Measurements from ENCODE around the gene TMEM88.
A peak's percentile ranks its signal among the peaks of the same experiment; 100 is the strongest.

The TMEM88 gene

DNA sequence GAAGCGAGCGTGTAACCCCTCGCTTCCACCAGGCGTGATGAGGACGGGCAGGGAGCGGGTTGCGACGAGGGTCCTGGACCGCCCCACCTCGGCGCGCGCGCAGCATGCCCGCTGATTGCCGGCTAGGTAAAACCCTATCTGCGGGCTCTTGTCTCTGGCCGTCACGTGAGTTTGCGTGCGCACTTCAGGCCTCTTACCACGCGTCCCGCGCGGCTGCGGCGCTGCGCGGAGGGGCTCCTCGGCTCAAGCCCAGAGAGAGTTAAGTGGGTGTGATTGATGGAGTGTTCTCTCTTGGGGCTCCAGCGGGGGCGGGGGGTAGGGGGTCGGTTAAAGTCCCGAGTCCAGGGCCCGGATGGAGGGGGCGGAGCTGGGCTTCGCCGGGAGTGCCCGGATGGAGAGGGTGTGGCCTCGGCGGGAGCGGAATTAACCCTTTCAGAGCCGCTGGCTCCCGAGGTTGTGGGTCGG lies 12.9 kb upstream of the TMEM88 start:
- H3K27me3 ChIP-seq (ENCODE audit: control insufficient read depth, insufficient read depth, low read length) = peaks cover 40% of the 10 kb centered on the region
- H3K4me1 ChIP-seq (ENCODE audit: control insufficient read depth, insufficient read depth, low read length) = peaks cover 9% of the 10 kb centered on the region
- peak overlapping the region; percentile 18 for H3K9ac ChIP-seq (ENCODE audit: low read depth, low read length)
- H3K4me3 ChIP-seq (ENCODE audit: low read depth, low read length) = peak overlapping the region; percentile 52
- H3K36me3 ChIP-seq (ENCODE audit: control insufficient read depth, insufficient read depth, low read length) = peaks cover 3% of the 10 kb centered on the region
- no peaks in the 10 kb centered on the region for H3K9me3 ChIP-seq (ENCODE audit: control insufficient read depth, insufficient read depth, low read length)

DNA sequence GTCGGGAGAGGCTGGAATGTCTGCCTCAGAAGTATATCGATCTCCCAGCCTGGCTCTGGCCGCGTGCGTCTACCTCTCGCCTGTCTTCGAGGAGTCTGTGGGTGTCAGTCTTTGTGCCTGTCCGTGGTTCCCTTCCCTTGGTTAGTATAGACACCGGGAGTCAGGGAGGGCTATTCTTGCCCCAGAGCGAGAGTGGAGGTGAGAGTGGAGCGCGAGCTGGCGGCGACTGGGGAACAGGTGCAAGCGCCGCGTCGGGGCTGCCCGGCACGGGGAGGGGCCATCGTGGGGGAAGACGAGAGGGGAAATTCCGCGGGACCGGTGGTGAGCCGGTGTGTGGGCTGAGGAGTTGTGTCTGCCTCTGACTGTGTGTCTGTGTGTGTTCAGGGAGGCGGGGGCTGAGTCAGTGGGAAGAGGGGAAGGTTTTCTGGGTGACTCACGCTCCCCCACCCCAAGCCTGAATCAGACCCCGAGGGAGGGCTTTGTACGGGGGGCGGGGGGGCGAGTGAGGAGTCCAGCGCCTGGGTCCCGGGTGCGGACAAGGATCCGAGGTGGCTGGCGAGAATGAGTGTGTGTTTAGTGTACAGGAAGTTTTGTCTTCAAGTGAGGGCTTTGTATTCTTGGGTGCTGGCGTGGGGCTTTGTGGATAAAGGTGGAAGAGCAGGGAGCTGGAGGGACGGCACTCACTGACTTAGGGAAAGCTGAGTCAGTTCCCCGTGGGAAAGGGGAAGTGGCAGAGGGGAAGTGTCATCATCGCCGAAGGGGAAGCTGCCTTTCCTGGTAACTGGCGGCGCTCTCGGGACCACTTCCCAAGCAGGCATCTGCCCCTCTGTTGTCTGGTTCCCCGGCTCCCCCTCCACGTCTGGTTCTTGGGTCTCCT lies 12.2 kb upstream of the TMEM88 start:
- H3K4me1 ChIP-seq (ENCODE audit: control insufficient read depth, insufficient read depth, low read length) = peaks cover 9% of the 10 kb centered on the region
- peaks cover 40% of the 10 kb centered on the region for H3K27me3 ChIP-seq (ENCODE audit: control insufficient read depth, insufficient read depth, low read length)
- peaks cover 3% of the 10 kb centered on the region for H3K36me3 ChIP-seq (ENCODE audit: control insufficient read depth, insufficient read depth, low read length)

DNA sequence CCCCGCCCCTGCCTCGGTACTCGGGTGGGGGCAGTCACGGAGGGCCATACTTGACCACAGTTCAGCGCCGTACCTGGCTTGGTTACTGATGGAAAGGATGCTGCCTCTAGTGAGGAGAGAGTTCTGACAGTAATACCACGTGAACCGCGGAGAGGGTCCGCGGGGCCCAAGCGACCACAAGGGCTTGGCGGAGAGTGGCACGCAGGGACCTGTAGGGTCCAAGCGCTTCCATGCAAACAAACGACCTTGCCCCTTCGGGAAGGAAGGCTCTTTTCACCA lies 11.7 kb upstream of the TMEM88 start:
- Histone ChIP-seq H3K4me1 (ENCODE audit: control insufficient read depth, insufficient read depth, low read length) (peaks cover 9% of the 10 kb centered on the region), H3K36me3 (ENCODE audit: control insufficient read depth, insufficient read depth, low read length) (peaks cover 3% of the 10 kb centered on the region), H3K4me3 (ENCODE audit: low read depth, low read length) (peak overlapping the region; percentile 52), H3K9ac (ENCODE audit: low read depth, low read length) (no peak overlapping the region), H3K27me3 (ENCODE audit: control insufficient read depth, insufficient read depth, low read length) (peaks cover 40% of the 10 kb centered on the region), H3K9me3 (ENCODE audit: control insufficient read depth, insufficient read depth, low read length) (no peaks in the 10 kb centered on the region)

More for the DNA sequence above, 12.2 kb upstream of the TMEM88 start:
- Histone ChIP-seq H3K9ac (ENCODE audit: low read depth, low read length) (no peak overlapping the region), H3K4me3 (ENCODE audit: low read depth, low read length) (peak overlapping the region; percentile 52), H3K9me3 (ENCODE audit: control insufficient read depth, insufficient read depth, low read length) (no peaks in the 10 kb centered on the region)

DNA sequence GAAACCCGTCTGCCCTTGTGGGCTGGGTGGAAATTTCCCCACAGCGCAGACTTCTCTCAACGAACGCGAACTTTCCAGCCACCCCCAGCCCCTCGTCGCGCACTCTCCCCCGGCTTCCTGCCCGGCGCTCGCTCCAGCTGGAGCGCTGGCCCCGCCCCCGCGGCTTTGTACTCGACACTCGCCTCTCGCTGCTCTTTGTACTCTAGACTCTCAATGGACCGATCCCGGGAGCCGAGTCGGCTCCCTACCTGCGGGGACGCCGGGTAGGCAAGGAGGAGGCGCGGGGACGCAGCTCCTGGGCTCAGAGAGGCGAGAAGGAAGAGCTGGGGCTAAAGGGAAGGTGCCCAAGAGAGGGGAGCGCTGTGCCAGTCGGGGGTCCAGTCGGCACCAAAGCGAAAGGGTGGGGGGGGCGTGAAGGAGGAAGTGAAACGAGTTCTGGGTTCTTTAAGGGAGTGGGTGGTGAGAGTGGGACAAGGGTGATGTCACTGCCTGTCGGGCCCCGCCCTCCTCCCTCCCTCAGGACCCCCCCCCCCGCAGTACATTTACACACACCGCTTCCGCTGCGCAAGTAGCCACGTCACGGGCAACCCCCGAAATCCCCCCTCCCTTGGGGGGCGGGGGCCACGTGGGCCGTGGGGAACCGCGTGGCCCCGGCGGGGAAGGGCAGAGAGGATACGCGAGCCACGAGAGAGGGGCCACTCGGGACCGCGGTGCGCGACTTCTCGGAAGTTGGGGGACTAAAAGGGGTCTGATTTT lies 11.2 kb upstream of the TMEM88 start:
- H3K4me1 ChIP-seq (ENCODE audit: control insufficient read depth, insufficient read depth, low read length) = peaks cover 5% of the 10 kb centered on the region
- peak overlapping the region; percentile 52 for H3K4me3 ChIP-seq (ENCODE audit: low read depth, low read length)
- peaks cover 3% of the 10 kb centered on the region for H3K36me3 ChIP-seq (ENCODE audit: control insufficient read depth, insufficient read depth, low read length)
- no peak overlapping the region for H3K9ac ChIP-seq (ENCODE audit: low read depth, low read length)
- H3K9me3 ChIP-seq (ENCODE audit: control insufficient read depth, insufficient read depth, low read length) = no peaks in the 10 kb centered on the region
- H3K27me3 ChIP-seq (ENCODE audit: control insufficient read depth, insufficient read depth, low read length) = peaks cover 36% of the 10 kb centered on the region

DNA sequence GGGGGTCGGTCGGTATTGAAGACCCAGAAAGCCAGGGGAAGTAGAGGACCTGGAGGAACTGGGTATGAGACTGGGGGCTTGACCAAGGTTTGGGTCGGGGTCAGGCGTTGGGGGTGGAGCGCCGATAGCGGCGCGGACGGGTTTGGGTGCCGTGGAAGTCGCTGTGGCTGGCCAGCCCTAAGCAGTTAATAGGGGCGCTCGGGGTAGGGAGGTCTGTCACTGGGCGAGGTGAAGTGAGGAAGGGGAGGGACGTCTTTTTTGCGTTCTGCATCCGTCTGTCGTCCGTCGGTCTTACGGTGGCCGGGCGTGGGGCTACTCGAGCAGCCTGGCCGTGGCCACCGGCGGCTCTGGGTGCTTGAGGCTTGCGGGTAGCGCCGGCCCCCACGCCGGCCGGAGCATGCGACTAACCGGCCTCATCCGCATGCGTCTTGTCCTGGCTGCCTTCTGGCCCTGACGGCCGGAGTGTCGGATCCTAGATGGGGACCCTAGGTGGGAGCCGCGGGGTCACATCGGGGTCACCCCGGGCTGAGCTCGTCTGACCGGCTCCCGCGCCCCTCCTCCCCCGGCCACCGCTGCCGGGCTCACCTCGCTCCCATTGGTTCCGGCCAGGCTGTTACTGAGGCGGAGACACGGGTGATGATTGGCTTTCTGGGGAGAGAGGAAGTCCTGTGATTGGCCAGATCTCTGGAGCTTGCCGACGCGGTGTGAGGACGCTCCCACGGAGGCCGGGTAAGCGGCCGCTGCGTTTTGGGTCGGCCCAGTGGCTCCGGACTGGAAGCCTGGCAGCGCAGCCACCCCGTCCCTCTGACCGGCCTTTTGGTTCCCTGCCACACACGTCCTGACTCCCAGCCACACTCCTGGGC lies 10.3 kb upstream of the TMEM88 start:
- Histone ChIP-seq H3K9ac (ENCODE audit: low read depth, low read length) (no peak overlapping the region), H3K4me3 (ENCODE audit: low read depth, low read length) (peak overlapping the region; percentile 52), H3K9me3 (ENCODE audit: control insufficient read depth, insufficient read depth, low read length) (no peaks in the 10 kb centered on the region), H3K27me3 (ENCODE audit: control insufficient read depth, insufficient read depth, low read length) (peaks cover 28% of the 10 kb centered on the region), H3K4me1 (ENCODE audit: control insufficient read depth, insufficient read depth, low read length) (no peaks in the 10 kb centered on the region), H3K36me3 (ENCODE audit: control insufficient read depth, insufficient read depth, low read length) (peaks cover 6% of the 10 kb centered on the region)

DNA sequence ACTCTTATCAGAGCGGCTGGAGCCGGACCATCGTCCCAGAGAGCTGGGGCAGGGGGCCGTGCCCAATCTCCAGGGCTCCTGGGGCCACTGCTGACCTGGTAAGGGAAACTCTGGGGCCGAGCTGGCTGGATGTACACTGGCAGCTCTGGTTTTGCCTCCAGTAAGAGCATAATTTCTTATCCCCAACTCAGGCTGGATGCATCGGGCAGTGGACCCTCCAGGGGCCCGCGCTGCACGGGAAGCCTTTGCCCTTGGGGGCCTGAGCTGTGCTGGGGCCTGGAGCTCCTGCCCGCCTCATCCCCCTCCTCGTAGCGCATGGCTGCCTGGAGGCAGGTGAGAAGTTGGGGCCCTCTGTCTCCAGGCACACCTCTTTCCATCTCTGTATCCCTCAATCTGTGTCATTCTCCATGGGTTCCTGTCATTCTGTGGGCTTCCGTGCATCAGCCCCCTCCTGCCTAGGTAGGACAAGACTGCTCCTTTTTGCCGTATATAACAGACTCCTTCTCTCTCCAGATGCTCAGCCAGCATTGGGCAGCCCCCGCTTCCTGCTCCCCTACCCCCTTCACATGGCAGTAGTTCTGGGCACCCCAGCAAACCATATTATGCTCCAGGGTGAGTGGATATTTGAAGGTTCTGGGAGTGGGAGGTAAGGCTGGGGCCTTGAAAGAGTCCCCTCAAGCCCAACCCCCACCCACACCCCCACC lies 9.4 kb upstream of the TMEM88 start:
- peaks cover 6% of the 10 kb centered on the region for H3K36me3 ChIP-seq (ENCODE audit: control insufficient read depth, insufficient read depth, low read length)
- no peak overlapping the region for H3K9ac ChIP-seq (ENCODE audit: low read depth, low read length)
- H3K9me3 ChIP-seq (ENCODE audit: control insufficient read depth, insufficient read depth, low read length) = no peaks in the 10 kb centered on the region
- H3K4me3 ChIP-seq (ENCODE audit: low read depth, low read length) = peak overlapping the region; percentile 52
- H3K27me3 ChIP-seq (ENCODE audit: control insufficient read depth, insufficient read depth, low read length) = peaks cover 20% of the 10 kb centered on the region
- no peaks in the 10 kb centered on the region for H3K4me1 ChIP-seq (ENCODE audit: control insufficient read depth, insufficient read depth, low read length)

DNA sequence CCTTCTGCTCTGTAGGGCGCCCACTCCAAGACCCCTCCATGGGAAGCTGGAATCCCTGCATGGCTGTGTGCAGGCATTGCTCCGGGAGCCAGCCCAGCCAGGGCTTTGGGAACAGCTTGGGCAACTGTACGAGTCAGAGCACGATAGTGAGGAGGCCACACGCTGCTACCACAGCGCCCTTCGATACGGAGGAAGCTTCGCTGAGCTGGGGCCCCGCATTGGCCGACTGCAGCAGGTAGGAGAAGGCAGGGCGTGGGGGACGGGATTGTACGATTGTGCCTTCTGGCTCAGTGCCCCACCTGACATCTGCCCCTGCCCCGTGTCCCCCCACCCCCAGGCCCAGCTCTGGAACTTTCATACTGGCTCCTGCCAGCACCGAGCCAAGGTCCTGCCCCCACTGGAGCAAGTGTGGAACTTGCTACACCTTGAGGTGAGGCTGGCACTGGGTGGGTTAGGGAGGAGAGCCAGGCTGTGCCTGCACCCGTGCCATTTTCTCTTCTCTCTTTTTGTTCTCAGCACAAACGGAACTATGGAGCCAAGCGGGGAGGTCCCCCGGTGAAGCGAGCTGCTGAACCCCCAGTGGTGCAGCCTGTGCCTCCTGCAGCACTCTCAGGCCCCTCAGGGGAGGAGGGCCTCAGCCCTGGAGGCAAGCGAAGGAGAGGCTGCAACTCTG lies 8.7 kb upstream of the TMEM88 start:
- no peak overlapping the region for H3K9ac ChIP-seq (ENCODE audit: low read depth, low read length)
- peaks cover under 1% of the 10 kb centered on the region for H3K4me1 ChIP-seq (ENCODE audit: control insufficient read depth, insufficient read depth, low read length)
- no peak overlapping the region for H3K4me3 ChIP-seq (ENCODE audit: low read depth, low read length)
- peaks cover 19% of the 10 kb centered on the region for H3K27me3 ChIP-seq (ENCODE audit: control insufficient read depth, insufficient read depth, low read length)
- peaks cover 11% of the 10 kb centered on the region for H3K36me3 ChIP-seq (ENCODE audit: control insufficient read depth, insufficient read depth, low read length)
- no peaks in the 10 kb centered on the region for H3K9me3 ChIP-seq (ENCODE audit: control insufficient read depth, insufficient read depth, low read length)

DNA sequence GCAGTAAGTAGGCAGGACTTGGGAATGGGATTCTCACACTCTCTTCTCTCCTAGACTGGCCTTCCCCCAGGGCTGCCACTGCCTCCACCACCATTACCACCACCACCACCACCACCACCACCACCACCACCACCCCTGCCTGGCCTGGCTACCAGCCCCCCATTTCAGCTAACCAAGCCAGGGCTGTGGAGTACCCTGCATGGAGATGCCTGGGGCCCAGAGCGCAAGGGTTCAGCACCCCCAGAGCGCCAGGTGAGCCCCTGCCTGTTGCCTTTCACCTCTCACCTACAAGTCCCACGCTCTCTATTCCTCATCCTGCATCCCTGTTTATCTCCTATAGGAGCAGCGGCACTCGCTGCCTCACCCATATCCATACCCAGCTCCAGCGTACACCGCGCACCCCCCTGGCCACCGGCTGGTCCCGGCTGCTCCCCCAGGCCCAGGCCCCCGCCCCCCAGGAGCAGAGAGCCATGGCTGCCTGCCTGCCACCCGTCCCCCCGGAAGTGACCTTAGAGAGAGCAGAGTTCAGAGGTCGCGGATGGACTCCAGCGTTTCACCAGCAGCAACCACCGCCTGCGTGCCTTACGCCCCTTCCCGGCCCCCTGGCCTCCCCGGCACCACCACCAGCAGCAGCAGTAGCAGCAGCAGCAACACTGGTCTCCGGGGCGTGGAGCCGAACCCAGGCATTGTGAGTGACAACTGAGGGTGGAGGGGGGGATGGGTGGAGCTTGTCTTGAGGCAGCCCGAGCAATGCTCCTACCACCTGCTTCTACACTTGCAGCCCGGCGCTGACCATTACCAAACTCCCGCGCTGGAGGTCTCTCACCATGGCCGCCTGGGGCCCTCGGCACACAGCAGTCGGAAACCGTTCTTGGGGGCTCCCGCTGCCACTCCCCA lies 7.9 kb upstream of the TMEM88 start:
- Histone ChIP-seq H3K36me3 (ENCODE audit: control insufficient read depth, insufficient read depth, low read length) (peaks cover 13% of the 10 kb centered on the region), H3K9ac (ENCODE audit: low read depth, low read length) (no peak overlapping the region), H3K4me1 (ENCODE audit: control insufficient read depth, insufficient read depth, low read length) (peaks cover 2% of the 10 kb centered on the region), H3K4me3 (ENCODE audit: low read depth, low read length) (no peak overlapping the region), H3K27me3 (ENCODE audit: control insufficient read depth, insufficient read depth, low read length) (peaks cover 20% of the 10 kb centered on the region), H3K9me3 (ENCODE audit: control insufficient read depth, insufficient read depth, low read length) (no peaks in the 10 kb centered on the region)

DNA sequence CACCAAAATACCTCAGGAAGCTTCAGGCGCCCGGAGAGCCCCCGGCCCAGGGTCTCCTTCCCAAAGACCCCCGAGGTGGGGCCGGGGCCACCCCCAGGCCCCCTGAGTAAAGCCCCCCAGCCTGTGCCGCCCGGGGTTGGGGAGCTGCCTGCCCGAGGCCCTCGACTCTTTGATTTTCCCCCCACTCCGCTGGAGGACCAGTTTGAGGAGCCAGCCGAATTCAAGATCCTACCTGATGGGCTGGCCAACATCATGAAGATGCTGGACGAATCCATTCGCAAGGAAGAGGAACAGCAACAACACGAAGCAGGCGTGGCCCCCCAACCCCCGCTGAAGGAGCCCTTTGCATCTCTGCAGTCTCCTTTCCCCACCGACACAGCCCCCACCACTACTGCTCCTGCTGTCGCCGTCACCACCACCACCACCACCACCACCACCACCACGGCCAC lies 6.7 kb upstream of the TMEM88 start:
- Histone ChIP-seq H3K4me1 (ENCODE audit: control insufficient read depth, insufficient read depth, low read length) (peaks cover 2% of the 10 kb centered on the region), H3K9ac (ENCODE audit: low read depth, low read length) (no peak overlapping the region), H3K36me3 (ENCODE audit: control insufficient read depth, insufficient read depth, low read length) (peaks cover 13% of the 10 kb centered on the region), H3K4me3 (ENCODE audit: low read depth, low read length) (no peak overlapping the region), H3K9me3 (ENCODE audit: control insufficient read depth, insufficient read depth, low read length) (no peaks in the 10 kb centered on the region), H3K27me3 (ENCODE audit: control insufficient read depth, insufficient read depth, low read length) (peaks cover 28% of the 10 kb centered on the region)

DNA sequence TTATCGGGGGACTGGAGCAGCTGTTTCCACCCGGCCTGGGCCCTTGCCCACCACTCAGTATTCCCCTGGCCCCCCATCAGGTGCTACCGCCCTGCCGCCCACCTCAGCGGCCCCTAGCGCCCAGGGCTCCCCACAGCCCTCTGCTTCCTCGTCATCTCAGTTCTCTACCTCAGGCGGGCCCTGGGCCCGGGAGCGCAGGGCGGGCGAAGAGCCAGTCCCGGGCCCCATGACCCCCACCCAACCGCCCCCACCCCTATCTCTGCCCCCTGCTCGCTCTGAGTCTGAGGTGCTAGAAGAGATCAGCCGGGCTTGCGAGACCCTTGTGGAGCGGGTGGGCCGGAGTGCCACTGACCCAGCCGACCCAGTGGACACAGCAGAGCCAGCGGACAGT lies 6.1 kb upstream of the TMEM88 start:
- no peaks in the 10 kb centered on the region for H3K9me3 ChIP-seq (ENCODE audit: control insufficient read depth, insufficient read depth, low read length)
- H3K27me3 ChIP-seq (ENCODE audit: control insufficient read depth, insufficient read depth, low read length) = peaks cover 27% of the 10 kb centered on the region
- no peak overlapping the region for H3K9ac ChIP-seq (ENCODE audit: low read depth, low read length)
- no peak overlapping the region for H3K4me3 ChIP-seq (ENCODE audit: low read depth, low read length)
- H3K4me1 ChIP-seq (ENCODE audit: control insufficient read depth, insufficient read depth, low read length) = peaks cover 2% of the 10 kb centered on the region
- H3K36me3 ChIP-seq (ENCODE audit: control insufficient read depth, insufficient read depth, low read length) = peaks cover 13% of the 10 kb centered on the region
